DMS153 treated with DMSO at 0.1 percent for 48 hours (cell line): ENCODE results near the gene ULK4.
A peak's percentile ranks its signal among the peaks of the same experiment; 100 is the strongest.
"Not testable (repeated sequence)": the region's sequence is repeated elsewhere in the genome, so short reads cannot be mapped to it uniquely, and the experiment has no call there.

Experiments
- DNase-seq: peaks from one replicate; lab custom pipeline; 2025; ENCODE audit not compliant: unreplicated experiment; lab: John Stamatoyannopoulos, UW

ULK4 gene

GRCh38 chr3:41961751-41962679 is at the start of gene ULK4:
Gene ULK4, minus strand, starts transcription at chr3:41962103. Its CDS starts 7,344 bp downstream, at chr3:41954759.
- DNase-seq, result peak; percentile 85

GRCh38 chr3:42010530-42010929 is 48.6 kb upstream of the ULK4 start:
- no peak for DNase-seq

- DNase-seq, result no peak
Observed at GRCh38 chr3:42009456-42009855, 47.6 kb upstream of the ULK4 start.

DNA sequence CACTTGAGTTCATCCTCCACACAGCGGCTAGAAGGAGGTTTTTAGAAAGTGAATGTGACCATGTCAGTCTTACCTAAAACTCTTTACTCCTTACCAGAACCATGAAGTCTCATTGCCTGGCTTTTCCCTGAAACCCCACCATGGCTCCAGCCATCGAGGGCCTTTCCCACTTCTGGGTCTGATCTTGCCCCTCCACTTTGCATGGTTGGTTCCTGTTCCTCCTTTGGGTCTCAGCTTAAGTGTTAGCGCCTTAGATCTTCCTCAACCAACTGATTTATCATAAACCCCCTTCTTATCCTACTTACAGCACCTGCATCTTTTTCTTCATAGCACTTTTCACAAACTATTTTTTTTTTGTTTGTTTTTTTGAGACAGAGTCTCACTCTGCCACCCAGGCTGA is 45.9 kb upstream of the ULK4 start:
- DNase-seq, result no peak

DNA sequence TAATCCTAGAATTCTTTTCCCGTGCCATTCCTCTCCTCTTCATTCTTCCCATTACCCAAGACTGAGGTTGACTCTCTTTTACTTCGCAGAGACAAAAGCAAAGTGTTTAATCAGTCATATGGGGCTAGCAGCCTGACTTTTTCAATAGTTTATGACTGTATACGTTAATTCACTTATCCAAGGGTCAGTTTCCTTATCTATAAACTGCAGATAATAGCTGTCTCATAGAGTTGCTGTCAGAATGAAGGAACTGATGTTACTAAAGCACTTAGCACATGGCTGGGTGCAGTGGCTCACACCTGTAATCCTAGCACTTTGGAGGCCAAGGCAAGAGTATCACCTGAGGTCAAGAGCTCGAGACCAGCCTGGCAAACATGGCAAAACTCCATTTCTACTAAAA is 43.5 kb upstream of the ULK4 start:
- DNase-seq, result no peak

DNA sequence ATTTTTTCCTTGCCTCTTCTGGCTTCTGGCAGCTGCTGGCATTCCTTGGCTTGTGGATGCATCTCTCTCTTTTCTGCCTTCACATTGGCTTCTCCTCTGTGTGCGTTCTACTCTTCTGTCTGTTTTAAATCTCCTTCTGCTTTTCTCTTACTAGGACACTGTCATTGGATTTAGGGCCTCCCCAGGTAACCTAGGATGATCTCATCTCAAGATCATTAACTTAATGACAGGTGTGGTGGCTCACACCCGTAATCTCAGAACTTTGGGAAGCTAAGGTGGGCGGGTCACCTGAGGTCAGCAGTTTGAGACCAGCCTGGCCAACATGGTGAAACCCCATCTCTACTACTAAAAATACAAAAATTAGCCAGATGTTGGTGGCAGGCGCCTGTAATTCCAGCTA is 40.9 kb upstream of the ULK4 start:
- no peak for DNase-seq

DNA sequence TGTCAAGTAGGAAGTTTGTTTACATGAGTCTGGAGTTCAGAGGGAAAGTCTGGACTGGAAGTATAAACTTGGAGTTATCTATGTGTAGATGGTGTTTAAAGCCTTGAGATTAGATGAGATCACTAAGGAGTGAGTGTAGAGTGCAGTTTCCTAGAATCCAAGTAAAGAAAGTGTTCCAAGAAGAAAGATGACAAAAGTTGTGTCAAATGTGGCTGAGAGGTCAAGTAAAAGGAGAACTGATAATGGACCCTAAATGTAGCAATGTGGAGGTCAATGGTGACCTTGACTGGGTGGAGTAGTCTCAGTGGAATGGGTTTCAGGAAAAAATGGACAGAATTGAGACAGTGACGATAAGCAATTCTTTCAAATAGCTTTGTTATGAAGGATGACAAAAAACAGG is 39.9 kb upstream of the ULK4 start:
- DNase-seq, result no peak

DNA sequence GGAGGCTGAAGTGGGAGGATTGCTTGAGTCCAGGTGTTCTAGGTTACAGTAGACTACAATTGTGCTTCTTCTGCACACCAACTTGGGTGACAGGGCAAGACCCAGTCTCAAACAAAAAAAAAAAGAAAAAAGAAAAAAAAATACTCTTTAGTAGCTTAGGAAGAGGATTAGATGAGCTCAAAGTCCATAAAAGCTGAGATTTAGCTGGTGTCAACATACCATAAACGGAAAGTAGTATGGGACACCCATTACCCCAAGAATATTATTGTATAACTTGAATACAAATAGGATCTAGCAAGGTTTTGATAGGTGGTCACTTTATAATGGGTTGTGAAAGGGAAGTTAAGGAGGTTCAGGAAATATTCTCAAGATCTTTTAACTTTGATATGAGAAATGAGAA is 38.0 kb upstream of the ULK4 start:
- DNase-seq, result no peak

- no peak for DNase-seq
Observed at GRCh38 chr3:41997702-41998550, 36.0 kb upstream of the ULK4 start.

GRCh38 chr3:41991437-41991836 is 29.5 kb upstream of the ULK4 start:
- DNase-seq, result no peak

DNA sequence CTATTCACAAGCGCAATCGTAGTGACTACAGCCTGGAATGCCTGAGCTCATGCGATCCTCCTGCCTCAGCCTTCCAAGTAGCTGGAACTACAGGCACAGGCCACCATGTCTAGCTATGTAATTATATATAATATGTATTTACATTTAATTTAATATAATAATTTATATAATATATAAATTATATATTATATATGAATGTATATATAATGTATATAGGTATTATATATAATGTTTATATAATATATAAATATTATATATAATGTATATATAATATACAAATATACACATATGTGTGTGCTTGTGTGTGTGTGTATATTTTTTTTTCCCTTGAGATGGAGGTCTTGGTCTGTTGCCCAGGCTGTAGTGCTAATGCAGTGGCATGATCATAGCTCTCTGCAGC is 27.6 kb upstream of the ULK4 start:
- no peak for DNase-seq

DNA sequence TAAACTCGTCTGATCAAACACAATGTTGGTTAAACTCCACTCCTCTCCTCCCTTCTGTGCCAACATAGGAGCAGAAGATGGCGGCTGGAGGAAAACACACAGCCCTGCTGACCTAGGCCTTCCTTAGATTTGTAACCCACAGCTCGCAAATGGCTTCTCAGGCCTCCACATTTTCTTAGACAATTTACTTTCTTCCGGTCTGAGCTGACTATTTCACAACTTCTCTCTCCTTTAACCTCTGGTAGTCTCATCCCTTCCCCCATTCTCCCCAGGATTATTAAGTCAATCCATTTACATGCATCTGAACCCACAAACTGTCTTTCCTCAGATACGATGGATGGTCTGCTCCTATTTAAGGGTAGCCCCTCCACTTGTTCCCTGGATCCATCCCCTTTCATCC is 25.7 kb upstream of the ULK4 start:
- DNase-seq, result no peak

DNA sequence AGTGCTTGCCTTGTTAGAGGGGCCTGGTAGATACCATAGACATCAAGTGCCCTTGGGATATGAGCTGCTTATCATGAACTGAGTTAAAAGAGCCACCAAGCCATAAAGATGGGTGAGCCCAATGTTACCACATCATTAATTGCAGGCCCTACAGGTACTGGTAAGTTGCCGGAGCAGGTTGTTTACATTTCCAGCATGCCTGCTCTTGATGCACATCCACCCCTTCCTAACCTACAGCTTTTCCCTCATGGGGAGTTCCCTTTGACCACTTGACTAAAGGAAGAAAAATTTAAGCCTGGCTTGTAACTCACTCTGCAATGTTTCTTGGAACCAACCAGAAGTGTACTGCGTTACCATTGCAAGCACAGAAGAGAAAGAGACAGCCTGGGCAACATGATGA is 24.7 kb upstream of the ULK4 start:
- no peak for DNase-seq

GRCh38 chr3:41985018-41985417 is 23.1 kb upstream of the ULK4 start:
- no peak for DNase-seq

- DNase-seq, result not testable (repeated sequence)
Observed at GRCh38 chr3:41983091-41983490, 21.2 kb upstream of the ULK4 start.

- not testable (repeated sequence) for DNase-seq
Observed at GRCh38 chr3:41977401-41977800, 15.5 kb upstream of the ULK4 start.

DNA sequence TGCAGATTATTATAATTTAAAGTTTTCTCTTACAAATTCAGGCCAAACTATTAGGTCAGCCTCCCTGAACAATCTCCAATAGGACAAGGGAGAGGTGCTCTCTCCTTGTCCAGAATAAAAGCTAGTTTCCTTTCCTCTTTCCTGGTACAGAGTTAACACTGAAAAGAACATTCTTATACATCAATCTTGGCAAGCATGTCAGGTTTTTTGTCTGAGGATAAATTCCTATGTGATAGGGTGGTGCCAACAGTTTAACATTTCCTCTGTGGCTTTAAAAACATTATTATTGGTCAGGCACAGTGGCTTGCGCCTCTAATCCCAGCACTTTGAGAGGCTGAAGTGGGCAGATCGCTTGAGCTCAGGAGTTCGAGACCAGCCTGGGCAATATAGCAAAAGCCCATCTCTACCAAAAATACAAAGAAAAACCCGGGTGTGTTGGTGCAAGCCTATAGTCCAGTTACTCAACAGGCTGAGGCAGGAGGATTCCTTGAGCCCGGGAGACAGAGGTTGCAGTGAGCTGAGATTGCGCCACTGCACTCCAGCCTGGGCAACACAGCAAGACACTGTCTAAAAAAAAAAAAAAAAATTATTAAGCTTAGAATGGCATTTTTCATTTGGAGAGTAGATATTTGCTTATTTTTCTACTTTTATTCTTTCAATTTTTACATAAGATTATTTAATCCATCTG is 13.7 kb upstream of the ULK4 start:
- DNase-seq, result no peak

GRCh38 chr3:41974223-41974622 is 12.3 kb upstream of the ULK4 start:
- DNase-seq, result no peak

- DNase-seq, result no peak
Observed at GRCh38 chr3:41972802-41973201, 10.9 kb upstream of the ULK4 start.

- DNase-seq, result no peak
Observed at GRCh38 chr3:41966206-41966605, 4.3 kb upstream of the ULK4 start.

DNA sequence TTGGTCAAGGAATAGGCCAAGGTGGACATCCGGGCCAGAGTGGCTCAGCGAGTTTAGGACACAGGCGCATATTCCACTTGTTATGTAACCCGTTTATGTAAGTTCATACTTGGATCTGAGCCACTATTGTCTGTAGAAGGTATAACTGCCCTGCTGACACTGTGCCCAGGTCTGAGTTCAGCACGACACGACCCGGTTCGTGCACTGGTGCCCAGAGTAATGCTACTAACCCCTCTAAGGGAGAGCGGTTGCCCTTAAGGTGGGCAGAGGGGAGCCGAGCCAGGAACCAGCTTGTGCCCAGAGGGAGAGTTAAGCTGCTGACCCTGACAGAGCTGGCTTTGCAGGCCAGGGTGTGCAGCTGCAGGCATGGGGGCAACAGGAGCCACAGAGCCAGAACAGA is 1.9 kb upstream of the ULK4 start:
- no peak for DNase-seq
